GM18505 (cell line): ENCODE results near the gene LGALS4.
"Not testable (repeated sequence)": the region's sequence is repeated elsewhere in the genome, so short reads cannot be mapped to it uniquely, and the experiment has no call there.

Source experiments
- ATAC-seq: cut with Tn5 transposase; IDR thresholded peaks from one replicate; pipeline ENCODE4 v1.9.1; 2021; ENCODE audit not compliant: unreplicated experiment
- POLR2A ChIP-seq: IDR thresholded peaks from 4 replicates; pipeline ENCODE4 v1.6.1; 2011; ENCODE audit warnings: borderline replicate concordance; ENCODE audit not compliant: insufficient read depth, insufficient read length; ENCODE audit errors: extremely low read depth

Gene LGALS4

DNA sequence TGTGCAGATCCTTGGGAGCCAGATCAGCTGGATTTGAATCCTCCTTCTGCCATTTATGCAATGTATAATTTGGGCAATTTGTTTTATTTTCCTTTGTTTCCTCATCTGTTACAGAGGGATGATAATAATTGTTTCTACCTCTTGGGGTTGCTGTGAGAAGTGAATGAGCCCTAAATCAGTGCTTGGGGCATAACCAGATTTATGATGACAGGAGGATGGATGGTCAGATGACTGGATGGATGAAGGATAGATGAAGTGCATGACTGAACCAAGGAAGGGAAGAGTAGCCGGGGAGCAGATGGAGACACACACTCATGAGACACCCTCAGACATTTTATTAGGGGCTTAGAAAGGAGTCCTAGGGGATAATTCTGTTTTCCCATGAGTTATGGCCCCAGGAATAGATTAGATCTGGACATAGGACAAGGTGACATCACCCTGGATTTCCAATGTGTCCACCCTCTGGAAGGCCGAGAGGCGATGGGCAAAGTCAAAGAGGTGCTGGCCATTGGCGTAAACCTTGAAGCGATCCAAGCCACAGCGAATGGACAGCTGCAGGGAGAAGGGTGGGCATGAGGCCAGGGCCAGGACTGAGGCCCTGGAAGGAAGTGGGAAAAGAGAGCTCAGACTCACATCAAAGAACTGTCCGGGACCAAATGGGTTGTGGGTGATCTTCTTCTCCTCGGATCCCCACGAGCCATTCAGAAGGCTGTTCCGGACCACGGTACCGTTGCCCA, 11.2 kb downstream of the LGALS4 start:
- no peak for ATAC-seq
- TF ChIP-seq POLR2A = no peak

DNA sequence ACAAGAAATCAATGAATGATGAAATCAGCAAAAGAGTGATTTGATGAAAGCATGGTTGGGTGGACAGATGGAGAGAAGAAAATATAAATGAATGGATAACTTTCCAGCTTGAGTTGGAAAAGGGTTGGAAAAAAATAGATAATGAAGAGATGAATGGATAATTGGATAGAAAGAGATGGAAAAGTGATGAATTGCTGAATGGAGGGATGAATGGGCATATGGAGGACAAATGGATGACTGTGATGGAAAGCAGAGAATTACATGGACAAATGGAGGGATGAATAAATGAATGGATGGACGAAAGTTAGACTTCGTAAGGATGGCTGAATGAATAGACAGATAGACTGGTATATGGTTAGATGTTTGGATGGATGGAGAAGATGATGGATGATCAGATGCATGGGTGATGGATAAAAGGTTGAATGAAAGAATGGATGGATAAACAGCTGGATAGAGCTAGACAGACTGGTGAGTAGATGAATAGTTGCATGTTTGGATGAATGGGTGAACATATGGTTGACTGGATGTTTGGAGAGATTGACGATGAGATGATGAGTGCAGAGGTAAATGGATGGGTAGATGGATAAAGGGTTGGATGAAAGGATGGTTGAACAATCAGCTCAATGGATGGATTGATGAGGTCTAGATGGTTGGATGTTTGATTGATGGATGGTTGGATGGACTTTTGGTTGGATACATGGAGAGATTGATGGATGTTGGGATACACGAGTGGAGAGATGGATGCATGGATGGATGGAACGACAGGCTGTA, 12.0 kb downstream of the LGALS4 start:
- ATAC-seq = no peak
- TF ChIP-seq POLR2A = no peak

DNA sequence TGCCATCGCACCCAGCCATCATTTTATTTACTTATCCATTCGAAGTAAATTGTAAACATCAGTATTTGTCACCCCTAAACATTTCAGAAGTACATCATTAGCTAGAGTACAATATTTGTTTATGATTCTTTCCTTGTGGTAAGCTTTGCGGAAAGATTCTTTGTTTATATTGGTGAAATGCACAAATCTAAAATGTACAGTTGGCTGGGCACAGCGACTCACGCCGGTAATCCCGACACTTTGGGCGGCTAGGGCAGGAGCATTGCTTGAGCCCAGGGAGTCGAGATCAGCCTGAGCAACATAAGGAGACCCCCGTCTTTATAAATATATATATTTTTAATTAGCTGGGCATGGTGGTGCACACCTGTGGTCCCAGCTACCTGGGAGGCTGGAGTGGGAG, 13.6 kb downstream of the LGALS4 start:
- no peak for ATAC-seq
- no peak for TF ChIP-seq POLR2A

DNA sequence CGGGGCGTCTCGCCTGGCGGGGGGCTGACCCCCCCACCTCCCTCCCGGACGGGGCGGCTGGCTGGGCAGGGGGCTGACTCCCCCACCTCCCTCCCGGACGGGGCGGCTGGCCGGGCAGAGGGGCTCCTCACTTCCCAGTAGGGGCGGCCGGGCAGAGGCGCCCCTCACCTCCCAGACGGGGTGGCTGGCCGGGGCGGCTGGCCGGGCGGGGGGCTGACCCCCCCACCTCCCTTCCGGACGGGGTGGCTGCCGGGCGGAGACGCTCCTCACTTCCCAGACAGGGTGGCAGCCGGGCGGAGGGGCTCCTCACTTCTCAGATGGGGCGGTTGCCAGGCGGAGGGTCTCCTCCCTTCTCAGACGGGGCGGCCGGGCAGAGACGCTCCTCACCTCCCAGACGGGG, 15.0 kb downstream of the LGALS4 start:
- not testable (repeated sequence) for ATAC-seq

DNA sequence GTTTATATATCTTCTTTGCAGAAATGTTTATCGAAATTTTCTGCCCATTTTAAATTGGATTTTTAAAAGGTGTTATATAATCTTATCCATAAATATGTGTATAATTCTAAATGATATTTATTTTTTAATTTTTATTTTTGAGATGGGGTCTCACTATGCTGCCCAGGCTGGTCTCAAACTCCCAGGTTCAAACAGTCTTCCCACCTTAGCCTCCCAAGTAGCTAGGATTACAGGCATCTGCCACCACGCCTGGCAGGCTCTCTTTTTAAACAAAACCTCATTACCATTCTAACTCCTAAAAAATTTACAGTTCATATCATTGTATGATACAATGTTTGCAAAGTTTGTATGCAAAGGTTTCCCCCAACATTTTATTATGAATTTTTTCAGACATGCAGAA, 16.6 kb downstream of the LGALS4 start:
- no peak for ATAC-seq
- no peak for TF ChIP-seq POLR2A

DNA sequence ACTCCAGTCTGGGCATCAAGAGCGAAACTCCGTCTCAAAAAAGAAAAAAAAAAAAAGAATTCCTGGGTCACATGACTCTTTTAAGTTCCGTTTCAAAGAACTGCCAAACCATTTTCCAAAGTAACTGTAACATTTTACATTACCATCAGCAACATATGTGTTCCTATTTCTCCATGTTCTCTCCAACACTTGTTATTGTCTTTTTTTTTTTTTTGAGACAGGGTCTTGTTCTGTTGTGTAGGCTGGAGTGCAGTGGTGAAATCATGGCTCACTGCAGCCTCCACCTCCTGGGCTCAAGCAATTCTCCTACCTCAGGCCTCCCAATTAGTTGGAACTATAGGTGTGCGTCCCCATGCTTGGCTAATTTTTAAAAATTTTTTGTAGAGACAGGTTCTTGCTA, 17.2 kb downstream of the LGALS4 start:
- no peak for ATAC-seq
- no peak for TF ChIP-seq POLR2A

DNA sequence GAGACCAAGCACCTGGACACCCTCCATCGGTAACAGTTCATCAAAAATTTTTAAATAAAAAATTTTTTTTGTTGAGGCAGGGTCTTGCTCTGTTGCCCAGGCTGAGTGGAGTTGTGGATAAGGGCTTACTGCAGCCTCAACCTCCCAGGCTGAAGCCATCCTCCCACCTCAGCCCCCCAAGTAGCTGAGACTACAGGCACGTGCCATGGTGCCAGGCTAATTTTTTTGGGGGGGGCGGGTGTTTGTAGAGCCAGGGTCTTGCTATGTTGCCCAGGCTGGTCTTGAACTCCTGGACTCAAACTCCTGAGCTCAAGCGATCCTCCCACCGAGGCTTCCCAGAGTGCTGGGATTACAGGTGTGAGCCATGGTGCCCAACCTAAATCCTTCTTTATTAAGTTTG, 19.1 kb downstream of the LGALS4 start:
- no peak for ATAC-seq
- TF ChIP-seq POLR2A = no peak

DNA sequence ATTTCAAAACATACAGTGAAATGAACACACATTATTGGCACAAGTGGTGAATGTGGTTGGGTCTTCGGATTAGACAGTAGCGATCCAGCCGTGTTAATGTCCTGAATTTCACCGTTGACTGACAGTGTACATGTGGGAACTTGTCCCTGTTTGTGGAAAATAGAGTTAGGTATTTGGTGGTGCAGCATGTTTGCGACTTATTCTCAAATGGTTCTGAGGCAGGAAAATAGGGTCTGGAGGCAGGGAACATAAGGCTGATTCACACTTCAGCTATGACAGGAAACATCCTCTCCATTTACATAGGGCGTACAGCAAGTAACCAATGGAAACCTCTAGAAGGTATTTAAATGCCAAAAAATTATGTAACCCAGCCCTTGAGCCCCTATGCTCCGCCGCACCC, 19.6 kb downstream of the LGALS4 start:
- ATAC-seq = no peak
- TF ChIP-seq POLR2A = no peak

DNA sequence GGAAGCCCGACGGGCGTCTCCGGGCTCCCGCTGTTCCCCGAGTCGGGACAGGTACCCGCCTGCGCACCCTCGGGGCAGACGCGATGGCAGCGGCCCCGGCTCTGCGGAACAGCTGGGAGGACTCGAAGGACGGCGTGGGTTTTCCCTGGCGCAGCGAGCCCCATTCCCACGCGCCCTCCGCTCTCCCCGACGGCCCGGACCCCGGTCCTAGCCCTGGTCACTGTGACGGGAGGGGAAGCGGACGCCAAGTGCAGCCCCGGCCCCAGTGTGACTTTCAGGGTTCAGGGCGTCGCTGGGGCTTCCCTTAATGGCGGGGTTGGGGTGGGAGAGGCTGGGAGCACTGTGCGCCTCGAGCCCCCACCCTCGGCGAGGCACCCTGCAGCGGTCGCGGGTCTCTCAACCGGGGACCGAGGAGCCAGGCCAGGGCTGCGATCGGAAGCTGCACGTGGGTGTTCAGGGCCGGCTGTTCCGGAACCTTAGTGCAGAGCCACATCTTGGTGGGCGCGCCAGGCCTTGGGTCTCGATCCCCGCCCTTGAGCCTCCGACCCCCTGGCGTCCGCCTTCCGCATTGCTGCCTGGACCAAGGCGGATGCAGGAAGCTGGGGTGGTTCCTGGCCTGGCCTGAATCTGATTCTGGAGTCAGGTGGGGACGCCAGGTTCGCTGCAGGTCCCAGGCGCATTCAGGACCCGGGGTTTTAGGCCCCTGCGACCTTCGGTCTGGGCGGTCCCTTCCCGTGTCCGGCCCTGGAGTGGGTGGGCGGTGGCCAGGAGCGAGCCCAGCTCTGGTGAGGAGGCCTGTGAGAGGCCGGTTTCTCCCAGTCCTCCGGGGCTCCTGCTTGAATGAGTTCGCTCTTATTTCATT, 20.3 kb downstream of the LGALS4 start:
- no peak for ATAC-seq
- peak; percentile 37 for TF ChIP-seq POLR2A

DNA sequence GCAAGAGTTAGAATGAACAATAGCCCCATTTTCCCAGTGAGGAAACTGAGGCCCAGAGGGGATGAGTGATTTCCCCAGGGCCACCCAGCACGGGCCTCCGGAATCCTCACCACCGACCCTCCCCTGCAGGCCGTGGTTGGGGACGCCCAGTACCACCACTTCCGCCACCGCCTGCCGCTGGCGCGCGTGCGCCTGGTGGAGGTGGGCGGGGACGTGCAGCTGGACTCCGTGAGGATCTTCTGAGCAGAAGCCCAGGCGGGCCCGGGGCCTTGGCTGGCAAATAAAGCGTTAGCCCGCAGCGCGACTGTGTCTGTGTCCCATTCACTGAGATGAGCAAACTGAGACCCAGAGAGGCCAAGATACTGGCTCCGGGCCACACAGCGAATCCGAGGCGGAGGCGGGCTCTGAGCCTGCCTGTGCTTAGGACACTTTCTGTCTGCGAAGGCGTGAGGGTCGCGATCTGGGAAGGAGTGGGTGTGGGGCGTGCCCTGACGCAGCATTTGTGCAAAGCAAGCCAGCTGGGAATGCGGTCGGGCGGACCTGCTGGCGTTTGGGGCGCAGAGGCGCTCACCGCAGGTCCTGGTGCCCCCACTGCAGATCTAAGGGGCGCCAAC, 21.2 kb downstream of the LGALS4 start:
- ATAC-seq = not testable (repeated sequence)

DNA sequence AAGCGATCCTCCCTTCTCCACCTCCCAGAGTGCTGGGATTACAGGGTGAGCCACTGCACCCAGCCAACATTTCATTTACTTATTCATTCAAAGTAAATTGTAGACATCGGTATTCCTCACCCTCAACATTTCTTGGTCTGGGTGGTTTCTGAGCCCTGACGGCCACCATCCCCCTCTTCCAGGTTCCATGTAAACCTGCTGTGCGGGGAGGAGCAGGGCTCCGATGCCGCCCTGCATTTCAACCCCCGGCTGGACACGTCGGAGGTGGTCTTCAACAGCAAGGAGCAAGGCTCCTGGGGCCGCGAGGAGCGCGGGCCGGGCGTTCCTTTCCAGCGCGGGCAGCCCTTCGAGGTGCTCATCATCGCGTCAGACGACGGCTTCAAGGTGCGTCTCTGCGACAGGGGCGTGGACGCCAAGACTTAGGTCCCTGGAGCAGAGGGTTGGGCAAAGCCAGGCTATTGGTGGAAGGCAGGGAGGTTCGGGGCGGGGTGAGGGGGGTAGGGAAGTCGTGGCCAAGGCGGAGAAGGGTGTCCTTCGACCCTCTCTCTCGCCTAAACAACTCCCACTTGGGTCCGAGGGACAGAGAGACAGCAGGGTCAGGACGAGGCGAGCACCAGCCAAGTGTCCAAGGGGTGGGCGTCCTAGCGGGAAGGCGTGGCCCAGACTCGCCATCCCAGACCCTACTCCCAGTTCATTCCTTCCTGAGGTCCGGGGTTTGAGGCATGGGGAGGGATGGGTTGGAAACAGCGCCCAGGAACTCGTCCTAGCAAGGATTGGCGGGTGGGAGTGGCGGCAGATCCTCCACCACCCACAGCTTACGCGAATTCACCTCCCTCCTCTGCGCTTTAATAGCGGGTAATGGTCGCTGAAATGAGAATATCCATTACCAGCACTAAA, 22.0 kb downstream of the LGALS4 start:
- not testable (repeated sequence) for ATAC-seq

DNA sequence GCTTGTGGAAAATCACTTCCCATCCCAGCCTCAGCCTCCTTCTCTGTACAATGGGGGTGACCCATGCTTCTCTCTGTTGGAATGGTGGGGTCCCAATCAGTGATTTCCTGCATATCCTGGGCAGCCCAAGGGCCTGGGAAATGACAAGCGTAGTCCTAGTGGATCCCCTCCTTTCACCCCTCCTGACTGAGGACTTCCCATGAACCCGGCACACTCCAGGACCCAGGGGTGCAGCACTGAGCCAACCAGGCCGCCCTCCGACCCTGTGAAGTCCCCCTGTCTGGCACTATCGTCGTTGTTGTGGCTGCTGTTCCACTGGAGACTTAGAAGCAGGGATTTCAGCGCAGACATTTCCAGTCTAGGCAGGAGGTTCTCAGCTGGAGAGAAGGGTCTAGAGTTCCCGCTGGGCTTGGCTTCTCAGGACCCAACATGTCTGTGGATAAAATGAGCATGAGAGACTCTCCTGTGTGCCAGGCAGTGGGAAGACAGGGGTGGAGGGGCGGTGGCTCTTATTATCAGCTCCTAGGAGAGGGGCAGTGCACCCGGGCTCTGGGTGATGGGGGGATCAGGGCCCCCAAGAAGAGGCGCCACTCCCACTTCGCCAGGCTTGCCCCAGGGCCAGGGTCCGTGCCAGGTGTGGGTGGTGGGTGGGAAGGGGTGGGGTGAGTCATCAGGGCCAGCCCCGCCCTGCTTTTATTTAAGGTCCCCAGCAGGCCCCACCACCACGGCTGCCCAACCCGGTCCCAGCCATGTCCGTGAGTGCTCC, 24.1 kb downstream of the LGALS4 start, which contains the start of gene LGALS7B:
TSS of gene LGALS7B (plus strand) at position 723 of the 766 bp plus-strand sequence. CDS start at position 750, 27 bp downstream.
- TF ChIP-seq POLR2A = no peak
- ATAC-seq = no peak

DNA sequence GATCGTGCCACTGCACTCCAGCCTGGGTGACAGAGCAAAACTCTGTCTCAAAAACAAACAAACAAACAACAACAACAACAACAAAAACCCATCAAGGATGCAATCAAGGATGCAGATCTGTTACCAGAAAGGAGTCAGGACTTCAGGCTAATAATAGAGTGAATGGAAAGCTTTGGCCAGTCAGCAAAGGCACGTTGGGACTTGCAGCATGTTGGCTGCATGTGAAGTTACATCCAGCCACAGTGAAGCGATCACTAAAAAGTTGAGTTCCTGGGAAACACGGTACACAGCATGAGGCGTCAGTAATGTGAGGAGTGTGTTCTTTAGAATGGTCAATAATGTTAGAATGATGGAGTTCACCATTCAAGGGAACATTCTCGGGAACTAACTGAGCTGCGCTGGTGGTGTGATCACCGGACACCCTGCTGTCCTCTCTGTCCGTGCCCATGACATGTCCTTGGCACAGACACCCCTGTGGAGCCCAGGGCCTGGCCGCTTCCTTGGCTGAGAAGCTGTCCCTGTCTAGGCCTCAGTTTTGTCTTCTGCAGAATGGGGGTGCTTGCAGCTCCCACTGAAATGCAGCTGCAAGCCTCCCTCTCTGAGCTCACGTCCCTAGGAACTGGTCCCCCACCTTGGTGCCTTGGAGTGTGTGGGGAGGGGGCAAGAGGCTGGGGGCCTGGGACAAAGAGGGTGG, 26.0 kb downstream of the LGALS4 start:
- no peak for TF ChIP-seq POLR2A
- ATAC-seq = no peak

DNA sequence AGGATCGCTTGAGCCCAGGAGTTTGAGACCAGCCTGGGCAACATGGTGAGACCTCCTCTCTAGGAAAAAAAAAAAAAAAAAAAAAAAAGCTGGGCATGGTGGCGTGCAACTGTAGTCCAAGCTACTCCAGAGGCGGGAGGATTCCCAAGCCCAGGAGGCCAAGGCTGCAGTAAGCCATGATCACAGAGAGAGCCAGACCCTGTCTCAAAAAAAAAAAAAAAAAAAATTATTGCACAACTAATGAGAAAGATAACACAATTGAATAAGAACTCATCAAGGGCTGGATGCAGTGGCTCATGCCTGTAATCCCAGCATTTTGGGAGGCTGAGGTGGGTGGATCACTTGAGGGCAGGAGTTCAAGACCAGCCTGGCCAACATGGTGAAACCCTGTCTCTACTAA, 26.7 kb downstream of the LGALS4 start:
- ATAC-seq = not testable (repeated sequence)
